Colonic mucosa (tissue), 4 donors: ENCODE results near the gene ACAA2. TPM values are rescaled to one million over a fixed set of nuclear protein-coding genes. Genes with fewer than 3 reads are reported as not detected.

Source experiments
- DNase-seq: peaks from one replicate; pipeline ENCODE4 v3.0.0-alpha.2; 2020
- H3K27ac ChIP-seq: fragments of 200-600 bp; one replicate; pipeline ENCODE4 v1.8.0; 2021
- H3K27me3 ChIP-seq: fragments of 200-600 bp; one replicate; pipeline ENCODE4 v1.8.0; 2021
- H3K36me3 ChIP-seq: fragments of 200-600 bp; one replicate; pipeline ENCODE4 v1.8.0; 2021
- H3K4me1 ChIP-seq: fragments of 200-600 bp; one replicate; pipeline ENCODE4 v1.8.0; 2021; ENCODE audit warnings: mild to moderate bottlenecking
- H3K4me3 ChIP-seq: fragments of 200-600 bp; one replicate; pipeline ENCODE4 v1.8.0; 2021
- H3K9ac ChIP-seq, 2 donors: one replicate each; pipeline ENCODE4 v1.7.0; 2013; ENCODE audit warnings: control low read depth in 2 of 2, low read depth in 2 of 2, low read length in 2 of 2
- H3K9me3 ChIP-seq: fragments of 200-600 bp; one replicate; pipeline ENCODE4 v1.8.0; 2021
- CTCF ChIP-seq: fragments of 200-600 bp; IDR thresholded peaks from one replicate; pipeline ENCODE4 v1.8.0; 2022; ENCODE audit warnings: antibody characterized with exemption, mild to moderate bottlenecking
- intact Hi-C: fragments of 100-400 bp; cut with DNase I; formaldehyde crosslinking; loops from one replicate; pipeline ENCODE4 v1.14.1; 2022
- total RNA-seq, 2 donors: library from RNA; stranded (reverse); fragmentation: NEBNext Ultra II Directional in 1 of 2; extraction: Animal tissue kit (Norgen Biotek cat#: 25700) in 1 of 2; gene quantifications; one replicate each; pipeline ENCODE4 v1.2.1, GENCODE V29; 2021
- donor health status: healthy.
- donor health status: DM: no; HTN: no; CAD: no.
- donor health status: DM: no; HTN: no; CAD: no.

Gene ACAA2
- total RNA-seq, 2 donors from 2014 or later: 152 to 276 TPM

- Histone ChIP-seq H3K4me1 (peaks cover 11% of the 10 kb centered on the region), H3K36me3 (no peaks in the 10 kb centered on the region), H3K4me3 (no peak overlapping the region), H3K9ac (no peak overlapping the region), H3K27me3 (no peaks in the 10 kb centered on the region), H3K9me3 (no peaks in the 10 kb centered on the region), H3K27ac (no peak overlapping the region)
- no peak for TF ChIP-seq CTCF
- intact Hi-C loops: no loop called here
- DNase-seq: peak; percentile 18
These were observed 34.8 kb upstream of the ACAA2 start for GRCh38 chr18:49848115-49848514.

GRCh38 chr18:49847524-49847923, 34.2 kb upstream of the ACAA2 start:
- Histone ChIP-seq H3K9ac (no peak overlapping the region), H3K4me3 (no peak overlapping the region), H3K4me1 (peaks cover 11% of the 10 kb centered on the region), H3K9me3 (no peaks in the 10 kb centered on the region), H3K36me3 (no peaks in the 10 kb centered on the region), H3K27ac (no peak overlapping the region), H3K27me3 (no peaks in the 10 kb centered on the region)
- intact Hi-C loops: no loop called here
- DNase-seq: peak; percentile 14
- TF ChIP-seq CTCF: no peak

GRCh38 chr18:49846718-49847470, 33.6 kb upstream of the ACAA2 start:
- TF ChIP-seq CTCF: no peak
- H3K27me3 ChIP-seq: no peaks in the 10 kb centered on the region
- no peak overlapping the region for H3K9ac ChIP-seq
- H3K27ac ChIP-seq: no peak overlapping the region
- H3K36me3 ChIP-seq: no peaks in the 10 kb centered on the region
- DNase-seq: peak; percentile 15
- no peaks in the 10 kb centered on the region for H3K9me3 ChIP-seq
- H3K4me1 ChIP-seq: peaks cover 11% of the 10 kb centered on the region
- intact Hi-C loops: no loop called here
- no peak overlapping the region for H3K4me3 ChIP-seq

- no peaks in the 10 kb centered on the region for H3K36me3 ChIP-seq
- no peaks in the 10 kb centered on the region for H3K9me3 ChIP-seq
- no peaks in the 10 kb centered on the region for H3K27me3 ChIP-seq
- TF ChIP-seq CTCF: no peak
- no peak overlapping the region for H3K9ac ChIP-seq
- no peak for DNase-seq
- H3K4me1 ChIP-seq: peaks cover 11% of the 10 kb centered on the region
- no peak overlapping the region for H3K27ac ChIP-seq
- intact Hi-C loops: no loop called here
- no peak overlapping the region for H3K4me3 ChIP-seq
These were observed 33.0 kb upstream of the ACAA2 start for GRCh38 chr18:49846361-49846662.

- no peaks in the 10 kb centered on the region for H3K27me3 ChIP-seq
- DNase-seq: no peak
- intact Hi-C loops: no loop called here
- no peak overlapping the region for H3K4me3 ChIP-seq
- H3K9ac ChIP-seq: no peak overlapping the region
- H3K36me3 ChIP-seq: no peaks in the 10 kb centered on the region
- no peak for TF ChIP-seq CTCF
- no peaks in the 10 kb centered on the region for H3K9me3 ChIP-seq
- no peak overlapping the region for H3K27ac ChIP-seq
- H3K4me1 ChIP-seq: peaks cover 11% of the 10 kb centered on the region
These were observed 32.5 kb upstream of the ACAA2 start for GRCh38 chr18:49845629-49846360.
